CD4-positive, alpha-beta T cell (primary cell): ENCODE results near the gene MINDY1. TPM values are rescaled to one million over a fixed set of nuclear protein-coding genes. Genes with fewer than 3 reads are reported as not detected.
A peak's percentile ranks its signal among the peaks of the same experiment; 100 is the strongest.

ENCODE experiments used
- ATAC-seq: fragments of 200-7000 bp; cut with Tn5 transposase; one replicate; pipeline ENCODE4 v1.10.0; 2022; ENCODE audit warnings: mild to moderate bottlenecking; ENCODE audit not compliant: poor library complexity
- CTCF ChIA-PET: fragments of 350-600 bp; sonication (Branson Sonifier 250); formaldehyde crosslinking; loops from one replicate; lab custom pipeline; 2021; ENCODE audit warnings: antibody characterized with exemption, inconsistent platforms; lab: Charles Lee
- POLR2A ChIA-PET: fragments of 350-600 bp; sonication (Branson Sonifier 250); formaldehyde crosslinking; loops from one replicate; lab custom pipeline; 2021; ENCODE audit warnings: antibody characterized with exemption, inconsistent platforms; lab: Charles Lee
- DNase-seq, 14 experiments: peaks; one replicate each; pipeline ENCODE4 v3.0.0-alpha.2; 2013 to 2020; ENCODE audit warnings: mixed read lengths in 2 of 14
- H3K27ac ChIP-seq, 2 donors: one replicate each; pipeline versions ENCODE4 v1.5.1 to v1.7.0; 2013; ENCODE audit warnings: low read length in 2 of 2, low read depth in 1 of 2, mild to moderate bottlenecking in 1 of 2
- H3K27me3 ChIP-seq, 2 experiments: 1 replicate in 1 of 2; 2 replicates in 1 of 2; pipeline versions ENCODE4 v1.6.1 to v1.7.0; 2013; ENCODE audit warnings: low read length in 2 of 2, control low read depth in 1 of 2, mild to moderate bottlenecking in 1 of 2, moderate library complexity in 1 of 2; ENCODE audit not compliant: insufficient read depth in 2 of 2, control insufficient read depth in 1 of 2
- H3K36me3 ChIP-seq: one replicate; pipeline ENCODE4 v1.6.1; 2013; ENCODE audit warnings: low read length, control low read depth; ENCODE audit not compliant: insufficient read depth
- H3K4me1 ChIP-seq: one replicate; pipeline ENCODE4 v1.6.1; 2013; ENCODE audit warnings: low read length, control low read depth; ENCODE audit not compliant: insufficient read depth
- H3K4me3 ChIP-seq: one replicate; pipeline ENCODE4 v1.5.1; 2013; ENCODE audit warnings: mild to moderate bottlenecking, low read length, moderate library complexity
- H3K9me3 ChIP-seq, 2 experiments: 1 replicate in 1 of 2; 2 replicates in 1 of 2; pipeline versions ENCODE4 v1.6.1 to v1.7.0; 2013; ENCODE audit warnings: low read length in 2 of 2, mild to moderate bottlenecking in 2 of 2, control low read depth in 1 of 2, moderate library complexity in 1 of 2; ENCODE audit not compliant: control insufficient read depth in 1 of 2, insufficient read depth in 1 of 2
- H3K27ac Mint-ChIP-seq: one replicate; pipeline ENCODE4 v1.8.0; 2020; ENCODE audit warnings: mixed read lengths
- H3K27me3 Mint-ChIP-seq: one replicate; pipeline ENCODE4 v1.8.0; 2021; ENCODE audit warnings: mixed read lengths
- H3K36me3 Mint-ChIP-seq: one replicate; pipeline ENCODE4 v1.8.0; 2021; ENCODE audit warnings: low read depth, mixed read lengths
- H3K4me1 Mint-ChIP-seq: one replicate; pipeline ENCODE4 v1.8.0; 2021; ENCODE audit warnings: low read depth, mixed read lengths
- H3K4me3 Mint-ChIP-seq: one replicate; pipeline ENCODE4 v1.8.0; 2020; ENCODE audit warnings: mild to moderate bottlenecking, mixed read lengths
- H3K9me3 Mint-ChIP-seq: one replicate; pipeline ENCODE4 v1.8.0; 2020; ENCODE audit warnings: mixed read lengths
- CTCF ChIP-seq: fragments of 200-600 bp; IDR thresholded peaks from one replicate; pipeline ENCODE4 v1.8.0; 2022; ENCODE audit warnings: antibody characterized with exemption, mild to moderate bottlenecking
- intact Hi-C, 2 experiments: fragments of 100-400 bp; cut with DNase I in 1 of 2; cut with micrococcal nuclease in 1 of 2; formaldehyde crosslinking; loops; one replicate each; pipeline versions ENCODE4 v1.15.1 to v1.9.0; 2023 to 2025; cut with DNase I, micrococcal nuclease
- total RNA-seq, 174 experiments: library from RNA in 2 of 174; stranded (reverse) in 2 of 174; gene quantifications; one replicate each; pipeline ENCODE4 v1.2.3 and lab custom pipeline; 2021 to 2026

MINDY1 gene
- total RNA-seq, 2 experiments from 2014 or later = 7.8 to 9.2 TPM

- peak overlapping the region; percentile 93 for H3K4me3 Mint-ChIP-seq
- Histone ChIP-seq H3K27ac (no peak overlapping the region), H3K27me3 (no peaks in the 10 kb centered on the region), H3K4me1 (peaks cover 65% of the 10 kb centered on the region), H3K36me3 (peaks cover 36% of the 10 kb centered on the region), H3K9me3 (no peaks in the 10 kb centered on the region), H3K4me3 (no peak overlapping the region)
- ChIA-PET POLR2A (interaction anchor here (1.0 to 6.7 kb wide), 9 partner anchors 10 to 108 kb away, joined by 3 to 144 read pairs (median 10); partner anchors contain the start of genes BNIPL, CDC42SE1, GABPB2 and MINDY1), CTCF (interaction anchor here (0.7 to 8.3 kb wide), 3 partner anchors 9 to 25 kb away, joined by 3 to 58 read pairs (median 13); partner anchors contain the start of genes CDC42SE1, GABPB2 and MLLT11)
- H3K36me3 Mint-ChIP-seq = peaks cover 59% of the 10 kb centered on the region
- intact Hi-C loops = loop anchor here in 1 of 2 experiments (2.0 kb wide), 1 partner anchor 21 kb away; the partner anchor contains the start of gene GABPB2
- peak overlapping the region; percentile 90 for H3K27ac Mint-ChIP-seq
- H3K27me3 Mint-ChIP-seq = no peaks in the 10 kb centered on the region
- TF ChIP-seq CTCF = no peak
- H3K9me3 Mint-ChIP-seq = no peaks in the 10 kb centered on the region
- DNase-seq (peak in 2 of 14 experiments; percentile 8 to 25), ATAC-seq (no peak)
- H3K4me1 Mint-ChIP-seq = peaks cover 78% of the 10 kb centered on the region
Measured at GRCh38 chr1:151049458-151049857, 42.8 kb upstream of the MINDY1 start.

- CTCF ChIA-PET = interaction anchor here (1.0 to 8.3 kb wide), 6 partner anchors 10 to 51 kb away, joined by 3 to 58 read pairs (median 9); partner anchors contain the start of genes CDC42SE1, GABPB2, MINDY1 and MLLT11
- peak overlapping the region; percentile 65 to 73 for H3K27ac ChIP-seq
- peak overlapping the region; percentile 84 for H3K4me3 ChIP-seq
- intact Hi-C loops = loop anchor here in 1 of 2 experiments (1.0 to 2.0 kb wide), 2 partner anchors 8 to 22 kb away; partner anchors contain the start of gene GABPB2
- Mint-ChIP-seq H3K36me3 (peaks cover 51% of the 10 kb centered on the region), H3K4me3 (peak overlapping the region; percentile 93), H3K9me3 (no peaks in the 10 kb centered on the region), H3K27me3 (no peaks in the 10 kb centered on the region), H3K4me1 (peaks cover 75% of the 10 kb centered on the region), H3K27ac (peak overlapping the region; percentile 90)
- no peak for TF ChIP-seq CTCF
- POLR2A ChIA-PET = interaction anchor here (1.0 to 6.7 kb wide), 11 partner anchors 10 to 75 kb away, joined by 3 to 144 read pairs (median 7); partner anchors contain the start of genes CDC42SE1, GABPB2, MINDY1 and MLLT11
- peak; percentile 13 for ATAC-seq
- H3K36me3 ChIP-seq = peaks cover 28% of the 10 kb centered on the region
- H3K27me3 ChIP-seq = no peaks in the 10 kb centered on the region
- no peaks in the 10 kb centered on the region for H3K9me3 ChIP-seq
- no peak for DNase-seq
- H3K4me1 ChIP-seq = peaks cover 57% of the 10 kb centered on the region
Measured at GRCh38 chr1:151048645-151049032, 41.9 kb upstream of the MINDY1 start.

GRCh38 chr1:151047925-151048644 is 41.4 kb upstream of the MINDY1 start:
- no peaks in the 10 kb centered on the region for H3K27me3 Mint-ChIP-seq
- H3K4me1 Mint-ChIP-seq = peaks cover 78% of the 10 kb centered on the region
- peak overlapping the region; percentile 93 for H3K4me3 Mint-ChIP-seq
- intact Hi-C loops = loop anchor here in 1 of 2 experiments (1.0 to 2.0 kb wide), 2 partner anchors 8 to 23 kb away; partner anchors contain the start of gene GABPB2
- DNase-seq = peak; percentile 28 to 84 (median 51)
- no peaks in the 10 kb centered on the region for H3K27me3 ChIP-seq
- H3K27ac Mint-ChIP-seq = peak overlapping the region; percentile 90
- H3K4me1 ChIP-seq = peaks cover 55% of the 10 kb centered on the region
- no peaks in the 10 kb centered on the region for H3K9me3 Mint-ChIP-seq
- ChIA-PET POLR2A (interaction anchor here (0.6 to 6.7 kb wide), 16 partner anchors 7 to 234 kb away, joined by 3 to 144 read pairs (median 6); partner anchors contain the start of genes BNIPL, CDC42SE1, GABPB2 and MINDY1), CTCF (interaction anchor here (0.6 to 8.3 kb wide), 8 partner anchors 11 to 126 kb away, joined by 3 to 58 read pairs (median 4); partner anchors contain the start of genes CDC42SE1, GABPB2, MINDY1 and MLLT11)
- peaks cover 22% of the 10 kb centered on the region for H3K36me3 ChIP-seq
- peak overlapping the region; percentile 65 to 73 for H3K27ac ChIP-seq
- peak overlapping the region; percentile 84 for H3K4me3 ChIP-seq
- peaks cover 45% of the 10 kb centered on the region for H3K36me3 Mint-ChIP-seq
- peak; percentile 77 for ATAC-seq
- no peaks in the 10 kb centered on the region for H3K9me3 ChIP-seq
- TF ChIP-seq CTCF = peak; percentile 52
